Measurements from ENCODE around the gene COPS3. TPM values are rescaled to one million over a fixed set of nuclear protein-coding genes. Genes with fewer than 3 reads are reported as not detected.
A peak's percentile ranks its signal among the peaks of the same experiment; 100 is the strongest.

COPS3 gene
- total and polyA plus RNA-seq, 9 of the 15 experiments (the other 6 are each of a cell fraction or from before 2014, with no cell fraction given): 92.4 to 295 (median 167) TPM

- in situ Hi-C loops (cut with MboI) (no loop called here), intact Hi-C loops (cut with micrococcal nuclease) (no loop called here)
- BruUV-seq (replicated peaks): TSS peak; percentile 85
- Histone ChIP-seq H3K36me3 (ENCODE audit: control insufficient read depth, insufficient read depth, low read length) (peaks cover 21% of the 10 kb centered on the region; the same call in 2 of the 3 replicates), H3K9me3 (replicated peaks; ENCODE audit: control insufficient read depth, insufficient read depth, low read depth, low read length) (no peaks in the 10 kb centered on the region), H3K4me1 (replicated peaks in 1 of 2; ENCODE audit: control insufficient read depth in 2 of 2, insufficient read depth in 2 of 2, low read length in 2 of 2) (peaks cover 8 to 11% of the 10 kb centered on the region in 2 experiments; a peak in 4 of 5 replicates), H3K4me3 (peak overlapping the region; percentile 98), H3K4me2 (ENCODE audit: insufficient read depth, low read length) (peak overlapping the region; percentile 99), H3K9me1 (ENCODE audit: control insufficient read depth, insufficient read depth, low read length) (peaks cover 2% of the 10 kb centered on the region), H3K27ac (ENCODE audit: extremely low read depth, low read depth, low read length) (peak overlapping the region; percentile 100), H3K9ac (ENCODE audit: insufficient read depth in 1 of 2, low read depth in 2 of 2, low read length in 2 of 2) (peak overlapping the region; percentile 97 to 99), H2AFZ (ENCODE audit: low read depth, low read length) (peak overlapping the region; percentile 99), H3K27me3 (ENCODE audit: control insufficient read depth in 2 of 2, insufficient read depth in 2 of 2, low read length in 2 of 2) (no peaks in the 10 kb centered on the region), H4K20me1 (replicated peaks; ENCODE audit: control insufficient read depth, insufficient read depth, low read length) (peaks cover 17% of the 10 kb centered on the region), H3K79me2 (ENCODE audit: control insufficient read depth, insufficient read depth, low read length) (peaks cover 41% of the 10 kb centered on the region)
- CTCF ChIA-PET (ENCODE audit: low intra/inter-chr PET ratio): interaction anchor here (0.7 kb wide), 1 partner anchor 76 kb away, joined by 3 read pairs; no protein-coding TSS in a partner anchor
- ATAC-seq (peak; percentile 72), DNase-seq (ENCODE audit: extremely low read depth in 1 of 4, low spot score in 3 of 4) (peak; percentile 51 to 68 (median 66)), FAIRE-seq (peak; percentile 75)
- WGBS (ENCODE audit: insufficient coverage, low coverage, missing lambda C conversion rate): 0% methylated on average over 21 of the region's 31 CpGs
- POLR2A ChIA-PET: interaction anchor here (0.8 to 1.4 kb wide), 3 partner anchors 8 to 44 kb away, joined by 3 to 6 read pairs (median 4); no protein-coding TSS in a partner anchor
- TF ChIP-seq ZNF395 (CRISPR knock-in tag; IDR thresholded peaks at IDR 0.05): no peak
- no peak for TF ChIP-seq SPI1 (IDR thresholded peaks at IDR 0.05; ENCODE audit: borderline replicate concordance, low read depth, low read length)
- no peak for TF ChIP-seq COPS2 (conservative IDR thresholded peaks at IDR 0.05)
- TF ChIP-seq ZNF311 (CRISPR knock-in tag; IDR thresholded peaks at IDR 0.05): no peak
- no peak for TF ChIP-seq E2F6 (IDR thresholded peaks at IDR 0.05; ENCODE audit: borderline replicate concordance in 1 of 2, extremely low read depth in 1 of 2, insufficient read depth in 1 of 2, insufficient read length in 1 of 2, low read depth in 1 of 2, low read length in 1 of 2, poor library complexity in 1 of 2, severe bottlenecking in 1 of 2)
- TF ChIP-seq NBN (IDR thresholded peaks at IDR 0.05; ENCODE audit: low read depth): no peak
- TF ChIP-seq CREB1 (IDR thresholded peaks at IDR 0.05): no peak
- TF ChIP-seq CREB1 (CRISPR knock-in tag; IDR thresholded peaks at IDR 0.05): no peak
- TF ChIP-seq SAP30 (IDR thresholded peaks at IDR 0.05; ENCODE audit: borderline replicate concordance, insufficient read depth, low read depth, low read length, poor library complexity, severe bottlenecking): peak; percentile 91
- no peak for TF ChIP-seq MCM7 (IDR thresholded peaks at IDR 0.05)
- TF ChIP-seq HNRNPLL (IDR thresholded peaks at IDR 0.05; ENCODE audit: low read depth, low read length, poor library complexity, severe bottlenecking): no peak
- no peak for TF ChIP-seq NUFIP1 (IDR thresholded peaks at IDR 0.05; ENCODE audit: partially characterized antibody)
- TF ChIP-seq PML (IDR thresholded peaks at IDR 0.05; ENCODE audit: low read length): no peak
- peak; percentile 58; the same call in 1 of the 2 replicates for TF ChIP-seq GATA2 (CRISPR knock-in tag; IDR thresholded peaks at IDR 0.05)
- TF ChIP-seq CHCHD3 (CRISPR knock-in tag; IDR thresholded peaks at IDR 0.05): no peak
- TF ChIP-seq DEAF1 (CRISPR knock-in tag; IDR thresholded peaks at IDR 0.05): no peak
- no peak for TF ChIP-seq ZKSCAN3 (CRISPR knock-in tag; IDR thresholded peaks at IDR 0.05)
- TF ChIP-seq ETS2 (tag; IDR thresholded peaks at IDR 0.05; ENCODE audit: borderline replicate concordance, poor library complexity, severe bottlenecking): no peak
These were observed 44.6 kb downstream of the COPS3 start for GRCh38 chr17:17236295-17237025.

All from K562 (cell line).